HEK293T (cell line): Measurements from ENCODE around the gene AP5S1.
"Not testable (repeated sequence)": the region's sequence is repeated elsewhere in the genome, so short reads cannot be mapped to it uniquely, and the experiment has no call there.

Experiments
- ARNT ChIP-seq: fragments of 450-650 bp; IDR thresholded peaks from 2 replicates; pipeline ENCODE4 v1.6.1; 2017; ENCODE audit warnings: mild to moderate bottlenecking
- ELF4 ChIP-seq: fragments of 450-650 bp; IDR thresholded peaks from 2 replicates; pipeline ENCODE4 v1.6.1; 2017; ENCODE audit warnings: antibody characterized with exemption
- FOXM1 ChIP-seq: fragments of 450-650 bp; IDR thresholded peaks from 2 replicates; pipeline ENCODE4 v1.6.1; 2017; ENCODE audit warnings: mild to moderate bottlenecking, borderline replicate concordance
- SP1 ChIP-seq: fragments of 450-650 bp; IDR thresholded peaks from 2 replicates; pipeline ENCODE4 v1.6.1; 2017
- SUZ12 ChIP-seq: fragments of 450-650 bp; IDR thresholded peaks from 2 replicates; pipeline ENCODE4 v1.6.1; 2016; ENCODE audit warnings: mild to moderate bottlenecking
- TARDBP ChIP-seq: fragments of 450-650 bp; IDR thresholded peaks from 2 replicates; pipeline ENCODE4 v1.6.1; 2016

- TF ChIP-seq ELF4, FOXM1, ARNT, SUZ12, TARDBP, SP1: not testable (repeated sequence)
These were observed 23.8 kb downstream of the AP5S1 start for GRCh38 chr20:3843990-3844619.
